AG04450 (cell line): ENCODE results near the gene LAPTM4A. TPM values are rescaled to one million over a fixed set of nuclear protein-coding genes. Genes with fewer than 3 reads are reported as not detected.

Experiments
- CTCF ChIA-PET: fragments of 300-600, 350-600 bp; formaldehyde crosslinking; extraction: SDS; loops from one replicate; lab custom pipeline; 2022; ENCODE audit warnings: antibody characterized with exemption, inconsistent platforms; lab: Charles Lee
- POLR2A ChIA-PET: fragments of 350-600 bp; formaldehyde crosslinking; extraction: SDS; loops from one replicate; lab custom pipeline; 2021; ENCODE audit warnings: antibody characterized with exemption, inconsistent platforms; lab: Yijun Ruan, JAX
- DNase-seq: peaks from one replicate; pipeline ENCODE4 v3.0.0-alpha.2; 2011; ENCODE audit warnings: low read depth, low spot score
- H3K27ac ChIP-seq: one replicate; pipeline ENCODE4 v1.5.1; 2012; ENCODE audit warnings: low read depth, low read length, control low read depth
- H3K27me3 ChIP-seq: one replicate; pipeline ENCODE4 v1.6.0; 2012; ENCODE audit warnings: low read length; ENCODE audit not compliant: control insufficient read depth, insufficient read depth
- H3K4me3 ChIP-seq: 2 replicates; pipeline ENCODE4 v1.5.1; 2011; ENCODE audit warnings: mild to moderate bottlenecking, low read depth, low read length, control low read depth
- H3K9me3 ChIP-seq: 2 replicates; pipeline ENCODE4 v1.5.1; 2012; ENCODE audit warnings: low read length; ENCODE audit not compliant: control insufficient read depth, insufficient read depth
- CTCF ChIP-seq: IDR thresholded peaks from 2 replicates; pipeline ENCODE4 v1.5.1; 2011; ENCODE audit warnings: low read depth, low read length, control low read depth, inconsistent platforms
- polyA plus RNA-seq: library from polyadenylated mRNA; depleted of rRNA; stranded (reverse); fragments of >200 nt; gene quantifications from 2 replicates; pipeline ENCODE4 v1.2.3, GENCODE V29; 2011

LAPTM4A gene
- polyA plus RNA-seq, 1 experiment, result 1,416 TPM

- TF ChIP-seq CTCF, result no peak
- DNase-seq, result no peak
- H3K4me3 ChIP-seq, result peak overlapping the region; percentile 58; the same call in 1 of the 2 replicates
- H3K27me3 ChIP-seq, result no peaks in the 10 kb centered on the region
- H3K27ac ChIP-seq, result no peak overlapping the region
- ChIA-PET POLR2A (interaction anchor here (0.7 kb wide), 1 partner anchor 23 kb away, joined by 3 read pairs; no protein-coding TSS in a partner anchor), CTCF (interaction anchor here (2.8 to 3.9 kb wide), 6 partner anchors 10 to 86 kb away, joined by 8 to 91 read pairs (median 40); no protein-coding TSS in a partner anchor)
- no peaks in the 10 kb centered on the region for H3K9me3 ChIP-seq
Observed at GRCh38 chr2:20013126-20013849, 38.1 kb downstream of the LAPTM4A start.

GRCh38 chr2:20012282-20013125, 38.9 kb downstream of the LAPTM4A start, which contains the start of gene MATN3:
Gene MATN3 (minus strand): TSS chr2:20012668. CDS start chr2:20012631, 37 bp downstream.
- ChIA-PET CTCF (interaction anchor here (2.8 to 3.9 kb wide), 2 partner anchors 79 to 82 kb away, joined by 8 to 91 read pairs; no protein-coding TSS in a partner anchor), POLR2A (interaction anchor here (0.7 kb wide), 1 partner anchor 23 kb away, joined by 3 read pairs; no protein-coding TSS in a partner anchor)
- Histone ChIP-seq H3K27ac (no peak within 1 kb of the TSS), H3K4me3 (peak within 1 kb of the TSS; percentile 58), H3K27me3 (no peaks in the 10 kb centered on the region), H3K9me3 (no peaks in the 10 kb centered on the region)
- DNase-seq, result no peak
- no peak for TF ChIP-seq CTCF

- H3K9me3 ChIP-seq, result no peaks in the 10 kb centered on the region
- POLR2A ChIA-PET, result no interaction called here
- no peak for TF ChIP-seq CTCF
- peak overlapping the region; percentile 58 for H3K4me3 ChIP-seq
- H3K27me3 ChIP-seq, result no peaks in the 10 kb centered on the region
- H3K27ac ChIP-seq, result no peak overlapping the region
- CTCF ChIA-PET, result interaction anchor here (0.6 to 1.1 kb wide), 3 partner anchors 56 to 136 kb away, joined by 3 read pairs; no protein-coding TSS in a partner anchor
- DNase-seq, result no peak
Observed at GRCh38 chr2:20012032-20012281, 39.5 kb downstream of the LAPTM4A start.

GRCh38 chr2:20011276-20012031, 40.0 kb downstream of the LAPTM4A start:
- Histone ChIP-seq H3K27ac (no peak overlapping the region), H3K9me3 (no peaks in the 10 kb centered on the region), H3K27me3 (no peaks in the 10 kb centered on the region), H3K4me3 (no peak overlapping the region)
- POLR2A ChIA-PET, result no interaction called here
- no peak for DNase-seq
- TF ChIP-seq CTCF, result no peak
- CTCF ChIA-PET, result interaction anchor here (0.6 to 1.1 kb wide), 3 partner anchors 56 to 136 kb away, joined by 3 read pairs; no protein-coding TSS in a partner anchor
